ENCODE results near the gene TBC1D5. TPM values are rescaled to one million over a fixed set of nuclear protein-coding genes. Genes with fewer than 3 reads are reported as not detected.

The TBC1D5 gene
- total RNA-seq, 1 donor from 2014 or later: 75.6 TPM

DNA sequence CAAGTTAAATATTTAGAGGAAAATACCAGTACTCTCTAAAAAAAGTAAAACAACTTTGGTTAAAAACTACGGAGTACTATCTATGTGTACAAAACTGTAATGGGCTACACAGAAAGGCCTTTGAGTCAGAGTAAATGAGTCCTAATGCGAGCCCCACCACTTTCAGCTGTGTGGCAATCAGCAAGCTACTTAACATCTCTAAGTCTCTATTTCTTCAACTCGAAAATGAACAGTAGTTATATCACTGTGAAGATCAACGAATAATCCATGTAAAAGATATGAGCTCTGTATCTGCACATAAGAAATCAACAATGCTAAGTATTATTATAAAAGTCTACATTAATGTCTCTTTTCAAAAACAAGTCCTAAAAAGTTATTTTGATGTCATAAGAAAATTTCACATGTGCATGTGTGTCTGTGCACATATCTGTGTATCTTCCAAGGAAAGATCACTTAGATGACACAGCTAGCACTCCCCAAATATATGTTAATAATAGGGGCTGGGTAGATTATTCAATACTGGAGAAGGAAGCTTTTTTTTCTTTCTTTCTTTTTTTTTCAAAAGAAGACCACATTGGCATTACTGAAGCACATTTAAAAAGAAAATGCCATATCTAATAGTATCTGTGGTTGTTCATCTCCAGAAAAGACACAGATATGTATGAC lies 58.8 kb downstream of the TBC1D5 start:
- Histone ChIP-seq H3K4me1 (no peaks in the 10 kb centered on the region), H3K4me3 (no peak overlapping the region), H3K27me3 (ENCODE audit: low read depth) (no peaks in the 10 kb centered on the region), H3K36me3 (no peaks in the 10 kb centered on the region), H3K27ac (no peak overlapping the region), H3K9me3 (no peaks in the 10 kb centered on the region)
- ATAC-seq (no peak), DNase-seq (no peak)
- TF ChIP-seq, protein P1, sequence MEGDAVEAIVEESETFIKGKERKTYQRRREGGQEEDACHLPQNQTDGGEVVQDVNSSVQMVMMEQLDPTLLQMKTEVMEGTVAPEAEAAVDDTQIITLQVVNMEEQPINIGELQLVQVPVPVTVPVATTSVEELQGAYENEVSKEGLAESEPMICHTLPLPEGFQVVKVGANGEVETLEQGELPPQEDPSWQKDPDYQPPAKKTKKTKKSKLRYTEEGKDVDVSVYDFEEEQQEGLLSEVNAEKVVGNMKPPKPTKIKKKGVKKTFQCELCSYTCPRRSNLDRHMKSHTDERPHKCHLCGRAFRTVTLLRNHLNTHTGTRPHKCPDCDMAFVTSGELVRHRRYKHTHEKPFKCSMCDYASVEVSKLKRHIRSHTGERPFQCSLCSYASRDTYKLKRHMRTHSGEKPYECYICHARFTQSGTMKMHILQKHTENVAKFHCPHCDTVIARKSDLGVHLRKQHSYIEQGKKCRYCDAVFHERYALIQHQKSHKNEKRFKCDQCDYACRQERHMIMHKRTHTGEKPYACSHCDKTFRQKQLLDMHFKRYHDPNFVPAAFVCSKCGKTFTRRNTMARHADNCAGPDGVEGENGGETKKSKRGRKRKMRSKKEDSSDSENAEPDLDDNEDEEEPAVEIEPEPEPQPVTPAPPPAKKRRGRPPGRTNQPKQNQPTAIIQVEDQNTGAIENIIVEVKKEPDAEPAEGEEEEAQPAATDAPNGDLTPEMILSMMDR (IDR thresholded peaks at IDR 0.05): no peak
- intact Hi-C loops (cut with DNase I): no loop called here

DNA sequence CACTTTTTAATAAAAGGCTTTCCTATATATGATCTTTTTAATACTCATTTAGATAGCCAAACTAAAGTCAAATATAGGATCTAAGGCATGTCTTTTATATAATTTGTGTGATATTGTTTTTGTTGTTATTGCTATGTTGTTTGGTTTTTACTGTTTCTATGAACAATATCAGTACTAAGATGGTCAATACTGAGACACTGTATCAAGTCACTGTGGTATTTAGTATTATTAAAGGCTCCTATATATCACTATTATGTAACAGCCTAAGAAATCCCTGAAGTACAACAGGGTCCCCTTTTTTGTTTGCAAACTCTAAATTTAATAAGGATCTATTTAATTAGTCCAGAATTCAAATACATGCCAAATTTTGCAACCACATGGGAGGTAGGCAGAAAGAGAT lies 61.9 kb downstream of the TBC1D5 start:
- no peak for ATAC-seq
- Histone ChIP-seq H3K9me3 (no peaks in the 10 kb centered on the region), H3K27me3 (ENCODE audit: low read depth) (no peaks in the 10 kb centered on the region), H3K36me3 (no peaks in the 10 kb centered on the region), H3K27ac (no peak overlapping the region), H3K4me3 (no peak overlapping the region), H3K4me1 (no peaks in the 10 kb centered on the region)
- TF ChIP-seq, protein P1 (IDR thresholded peaks at IDR 0.05): no peak
- no peak for DNase-seq
- intact Hi-C loops (cut with DNase I): no loop called here

DNA sequence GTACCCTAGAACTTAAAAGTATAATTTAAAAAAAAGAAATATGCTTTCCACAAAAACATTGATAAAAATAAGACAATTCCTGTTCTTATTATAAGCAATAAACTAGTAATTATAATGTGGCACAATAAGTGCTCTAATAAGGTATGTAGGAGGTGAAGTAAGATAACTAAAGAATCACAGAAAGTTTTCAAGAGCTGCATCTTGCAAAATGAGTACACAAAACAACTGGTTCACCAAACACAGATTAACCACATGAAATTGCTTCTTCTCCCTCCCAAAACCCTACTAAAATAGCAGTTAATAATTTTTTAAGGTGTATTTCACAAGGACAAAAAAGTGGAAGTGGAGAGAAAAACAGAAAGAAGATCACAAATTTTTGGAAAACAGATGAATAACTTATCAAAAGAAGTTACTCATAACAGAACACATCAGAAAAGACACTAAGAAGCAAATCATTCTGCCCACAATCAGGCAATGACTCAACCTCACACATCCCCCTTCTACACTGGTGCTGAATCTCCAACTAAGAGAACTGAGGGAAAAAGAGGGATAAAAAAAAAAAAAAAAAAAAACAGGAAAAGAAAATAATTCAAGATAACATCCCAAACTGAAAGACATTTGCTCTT lies 64.2 kb downstream of the TBC1D5 start:
- Histone ChIP-seq H3K4me3 (no peak overlapping the region), H3K36me3 (no peaks in the 10 kb centered on the region), H3K4me1 (no peaks in the 10 kb centered on the region), H3K27ac (no peak overlapping the region), H3K27me3 (ENCODE audit: low read depth) (no peaks in the 10 kb centered on the region), H3K9me3 (no peaks in the 10 kb centered on the region)
- no peak for DNase-seq
- ATAC-seq: no peak
- TF ChIP-seq, protein P1 (IDR thresholded peaks at IDR 0.05): no peak
- intact Hi-C loops (cut with DNase I): no loop called here

DNA sequence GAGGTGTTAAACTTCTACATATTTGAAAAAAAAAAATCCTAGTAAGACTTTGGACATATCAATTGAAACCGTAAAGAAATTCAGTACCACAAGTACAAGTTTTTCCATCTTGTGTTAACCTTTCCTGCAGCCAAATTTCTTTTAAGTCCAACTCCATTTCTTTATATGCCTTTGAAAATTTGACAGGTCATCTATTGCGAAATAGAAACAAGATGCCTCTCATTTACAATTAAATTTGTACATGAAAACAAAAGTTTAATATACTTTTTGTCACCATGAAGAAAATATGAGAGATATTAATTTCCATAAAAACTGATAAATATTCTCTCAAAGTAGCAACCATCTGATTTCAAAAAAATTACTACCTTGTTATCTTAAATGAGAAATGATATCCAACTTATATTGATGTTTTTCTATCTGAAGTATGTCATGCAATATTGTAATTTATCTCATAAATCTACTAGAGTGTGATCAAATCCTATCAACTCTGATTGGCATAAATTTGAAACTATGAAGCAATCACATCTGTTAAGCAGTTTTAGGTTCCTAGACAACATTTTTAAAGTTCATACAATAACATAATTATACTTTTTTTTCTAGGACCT lies 68.2 kb downstream of the TBC1D5 start:
- no peaks in the 10 kb centered on the region for H3K36me3 ChIP-seq
- ATAC-seq: no peak

DNA sequence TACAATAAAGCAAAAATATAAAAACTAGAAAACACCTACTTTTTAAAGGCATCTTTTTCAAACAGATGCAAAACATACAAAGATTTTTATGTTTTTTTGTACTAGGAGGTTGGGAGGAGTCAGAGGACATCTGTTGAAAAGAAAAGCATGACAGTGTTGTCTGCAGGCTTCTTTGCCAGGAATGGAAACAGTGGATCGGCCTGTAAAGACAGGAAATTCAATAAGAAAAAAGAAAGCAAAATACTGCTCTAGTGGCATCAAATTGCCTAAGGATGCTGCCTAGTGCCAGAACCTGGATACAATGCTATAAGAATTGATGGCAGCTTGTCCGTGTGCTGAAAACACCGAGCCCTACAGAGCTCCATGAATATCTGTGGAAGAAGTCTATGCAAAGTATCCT lies 69.9 kb downstream of the TBC1D5 start:
- TF ChIP-seq, protein P1 (IDR thresholded peaks at IDR 0.05): no peak
- DNase-seq: no peak
- Histone ChIP-seq H3K36me3 (no peaks in the 10 kb centered on the region), H3K4me3 (no peak overlapping the region), H3K9me3 (no peaks in the 10 kb centered on the region), H3K27me3 (ENCODE audit: low read depth) (no peaks in the 10 kb centered on the region), H3K27ac (no peak overlapping the region), H3K4me1 (no peaks in the 10 kb centered on the region)
- intact Hi-C loops (cut with DNase I): no loop called here
- ATAC-seq: no peak

More for the DNA sequence above, 68.2 kb downstream of the TBC1D5 start:
- Histone ChIP-seq H3K27me3 (ENCODE audit: low read depth) (no peaks in the 10 kb centered on the region), H3K27ac (no peak overlapping the region), H3K9me3 (no peaks in the 10 kb centered on the region), H3K4me1 (no peaks in the 10 kb centered on the region), H3K4me3 (no peak overlapping the region)
- TF ChIP-seq, protein P1 (IDR thresholded peaks at IDR 0.05): no peak
- intact Hi-C loops (cut with DNase I): no loop called here
- DNase-seq: no peak
